H1 (cell line): ENCODE measurements around the gene GSG1L2. TPM values are rescaled to one million over a fixed set of nuclear protein-coding genes. Genes with fewer than 3 reads are reported as not detected.

ENCODE experiments used
- CTCF ChIA-PET: fragments of 300-600 bp; sonication (Branson Sonifier 250); formaldehyde crosslinking; loops from one replicate; lab custom pipeline; 2021; ENCODE audit not compliant: partially characterized antibody; lab: Charles Lee
- POLR2A ChIA-PET: fragments of 300-600 bp; sonication (Branson Sonifier 250); formaldehyde crosslinking; loops from one replicate; lab custom pipeline; 2021; ENCODE audit warnings: inconsistent platforms; ENCODE audit not compliant: partially characterized antibody; lab: Charles Lee
- DNase-seq, 2 experiments: peaks; one replicate each; pipeline versions ENCODE4 v3.0.0 to v3.0.0-alpha.2; 2010 to 2022; ENCODE audit warnings: low spot score in 2 of 2, low read depth in 1 of 2, mixed read lengths in 1 of 2
- FAIRE-seq: peaks from 2 replicates; lab custom pipeline; 2011; peaks lifted over from hg19 to GRCh38; lab: Jason Lieb, UNC
- H2AFZ ChIP-seq: 2 replicates; pipeline ENCODE4 v1.8.1; 2012; ENCODE audit warnings: low read length, inconsistent platforms
- H2AK5ac ChIP-seq: 2 replicates; pipeline ENCODE4 v1.6.1; 2013; ENCODE audit warnings: low read depth, low read length
- H2BK120ac ChIP-seq: replicated peaks from 2 replicates; pipeline ENCODE3; 2013; ENCODE audit warnings: low read depth, low read length, inconsistent platforms
- H2BK12ac ChIP-seq: 2 replicates; pipeline ENCODE4 v1.6.1; 2013; ENCODE audit warnings: low read depth, low read length
- H2BK15ac ChIP-seq: 2 replicates; pipeline ENCODE4 v1.6.1; 2013; ENCODE audit warnings: low read length
- H2BK20ac ChIP-seq: 2 replicates; pipeline ENCODE4 v1.6.1; 2013; ENCODE audit warnings: low read length
- H2BK5ac ChIP-seq: 2 replicates; pipeline ENCODE4 v1.6.1; 2013; ENCODE audit warnings: low read depth, low read length
- H3K14ac ChIP-seq: 2 replicates; pipeline ENCODE4 v1.6.1; 2013; ENCODE audit warnings: inconsistent platforms; ENCODE audit not compliant: insufficient read length
- H3K18ac ChIP-seq: 2 replicates; pipeline ENCODE4 v1.6.1; 2013; ENCODE audit warnings: low read length; ENCODE audit errors: extremely low read depth
- H3K23ac ChIP-seq: 2 replicates; pipeline ENCODE4 v1.6.1; 2013; ENCODE audit warnings: inconsistent platforms; ENCODE audit not compliant: insufficient read length
- H3K23me2 ChIP-seq: 2 replicates; pipeline ENCODE4 v1.6.1; 2013; ENCODE audit warnings: low read depth, low read length
- H3K27ac ChIP-seq: 2 replicates; pipeline ENCODE4 v1.6.1; 2011; ENCODE audit warnings: low read depth, low read length, inconsistent platforms
- H3K27me3 ChIP-seq, 4 experiments: replicated peaks in 1 of 4; 1 replicate in 1 of 4; 2 replicates in 3 of 4; pipeline versions ENCODE4 v1.6.1 to v1.8.1; 2011 to 2013; ENCODE audit warnings: low read length in 3 of 4, mild to moderate bottlenecking in 3 of 4, inconsistent platforms in 2 of 4, mixed read lengths in 2 of 4, moderate library complexity in 1 of 4; ENCODE audit not compliant: control insufficient read depth in 3 of 4, insufficient read depth in 3 of 4; ENCODE audit errors: extremely low read depth in 1 of 4
- H3K36me3 ChIP-seq, 4 experiments: 2 replicates each; pipeline versions ENCODE4 v1.6.1 to v1.8.1; 2011 to 2013; ENCODE audit warnings: mild to moderate bottlenecking in 4 of 4, low read length in 3 of 4, moderate library complexity in 2 of 4, control low read depth in 1 of 4, inconsistent platforms in 1 of 4; ENCODE audit not compliant: insufficient read depth in 4 of 4, control insufficient read depth in 2 of 4
- H3K4ac ChIP-seq: replicated peaks from 2 replicates; pipeline ENCODE3; 2013; ENCODE audit warnings: low read length, low read depth, mixed read lengths, inconsistent platforms; ENCODE audit not compliant: insufficient read length
- H3K4me1 ChIP-seq, 4 experiments: replicated peaks in 1 of 4; 1 replicate in 1 of 4; 2 replicates in 3 of 4; pipeline versions ENCODE4 v1.6.1 to v1.8.1; 2011 to 2013; ENCODE audit warnings: low read length in 3 of 4, inconsistent platforms in 2 of 4, mixed read lengths in 1 of 4; ENCODE audit not compliant: insufficient read depth in 4 of 4, control insufficient read depth in 3 of 4
- H3K4me2 ChIP-seq, 2 experiments: 2 replicates each; pipeline versions ENCODE4 v1.6.1 to v1.8.1; 2011 to 2013; ENCODE audit warnings: low read depth in 2 of 2, low read length in 2 of 2, control low read depth in 1 of 2, inconsistent platforms in 1 of 2, mild to moderate bottlenecking in 1 of 2; ENCODE audit not compliant: insufficient read depth in 1 of 2
- H3K4me3 ChIP-seq, 4 experiments: fragments of 200-600, 300-600 bp in 1 of 4; sonication (generic), shearing (Covaris generic), sonication (Bioruptor Twin) in 1 of 4; 2 replicates each; pipeline versions ENCODE4 v1.5.1 to v1.8.1; 2011 to 2016; ENCODE audit warnings: low read length in 4 of 4, low read depth in 3 of 4, control low read depth in 2 of 4, inconsistent platforms in 2 of 4, mild to moderate bottlenecking in 2 of 4, mixed read lengths in 1 of 4, moderate library complexity in 1 of 4; ENCODE audit not compliant: insufficient read depth in 2 of 4; ENCODE audit errors: extremely low read depth in 1 of 4
- H3K56ac ChIP-seq: replicated peaks from 2 replicates; pipeline ENCODE3; 2013; ENCODE audit warnings: low read depth, mild to moderate bottlenecking, mixed read lengths, low read length, inconsistent platforms; ENCODE audit not compliant: insufficient read length
- H3K79me1 ChIP-seq: 2 replicates; pipeline ENCODE4 v1.6.1; 2013; ENCODE audit warnings: low read depth, low read length, control low read depth
- H3K79me2 ChIP-seq, 2 experiments: 2 replicates each; pipeline versions ENCODE4 v1.6.1 to v1.8.1; 2012 to 2013; ENCODE audit warnings: low read length in 2 of 2, mild to moderate bottlenecking in 2 of 2, inconsistent platforms in 1 of 2; ENCODE audit not compliant: insufficient read depth in 2 of 2, control insufficient read depth in 1 of 2
- H3K9ac ChIP-seq, 4 experiments: replicated peaks in 1 of 4; 1 replicate in 1 of 4; 2 replicates in 3 of 4; pipeline versions ENCODE4 v1.6.1 to v1.8.1; 2011 to 2013; ENCODE audit warnings: low read depth in 3 of 4, low read length in 3 of 4, control low read depth in 2 of 4, mild to moderate bottlenecking in 2 of 4, moderate library complexity in 2 of 4, inconsistent platforms in 1 of 4; ENCODE audit errors: extremely low read depth in 1 of 4
- H3K9me3 ChIP-seq, 2 experiments: 2 replicates each; pipeline versions ENCODE4 v1.6.1 to v1.8.1; 2012 to 2013; ENCODE audit warnings: mild to moderate bottlenecking in 2 of 2, moderate library complexity in 2 of 2, control low read depth in 1 of 2, inconsistent platforms in 1 of 2, low read depth in 1 of 2, low read length in 1 of 2, mixed read lengths in 1 of 2; ENCODE audit not compliant: insufficient read depth in 2 of 2
- H4K20me1 ChIP-seq, 2 experiments: replicated peaks in 1 of 2; 2 replicates each; pipeline versions ENCODE3 to v1.8.1; 2011 to 2013; ENCODE audit warnings: inconsistent platforms in 2 of 2, low read length in 2 of 2, mild to moderate bottlenecking in 1 of 2; ENCODE audit not compliant: insufficient read depth in 2 of 2, control insufficient read depth in 1 of 2
- H4K5ac ChIP-seq: 2 replicates; pipeline ENCODE4 v1.6.1; 2013; ENCODE audit warnings: low read length, low read depth, mixed read lengths, inconsistent platforms; ENCODE audit not compliant: insufficient read length
- H4K8ac ChIP-seq: 2 replicates; pipeline ENCODE4 v1.8.0; 2013; ENCODE audit warnings: mild to moderate bottlenecking, moderate library complexity, low read length, inconsistent platforms; ENCODE audit not compliant: insufficient read depth; ENCODE audit errors: extremely low read depth
- H4K91ac ChIP-seq: replicated peaks from 2 replicates; pipeline ENCODE3; 2013; ENCODE audit warnings: low read length, mixed read lengths, inconsistent platforms; ENCODE audit not compliant: insufficient read length
- CBX5 ChIP-seq: fragments of 300-800, 300-1000 bp; sonication (generic); IDR thresholded peaks from 2 replicates; pipeline ENCODE4 v1.7.1; 2016; ENCODE audit warnings: antibody characterized with exemption, low read length, low read depth
- CBX8 ChIP-seq: fragments of 300-800, 300-1000 bp; sonication (generic); IDR thresholded peaks from 2 replicates; pipeline ENCODE4 v1.7.1; 2016; ENCODE audit warnings: low read depth, low read length, borderline replicate concordance
- KDM1A ChIP-seq: fragments of 200-600, 300-600 bp; sonication (generic); IDR thresholded peaks from 2 replicates; pipeline ENCODE4 v1.7.1; 2016; ENCODE audit warnings: mild to moderate bottlenecking, low read length, borderline replicate concordance
- NRF1 ChIP-seq: IDR thresholded peaks from 2 replicates; pipeline ENCODE4 v1.6.1; 2011; ENCODE audit warnings: mild to moderate bottlenecking, low read depth, low read length, improper control_type of control experiment
- RFX5 ChIP-seq: IDR thresholded peaks from 2 replicates; pipeline ENCODE4 v1.6.1; 2011; ENCODE audit warnings: low read depth, low read length, improper control_type of control experiment, borderline replicate concordance
- TAF1 ChIP-seq: IDR thresholded peaks from 2 replicates; pipeline ENCODE4 v1.6.1; 2011; ENCODE audit warnings: mild to moderate bottlenecking, low read depth, low read length
- YY1 ChIP-seq: IDR thresholded peaks from 2 replicates; pipeline ENCODE4 v1.6.1; 2011; ENCODE audit warnings: low read depth, mild to moderate bottlenecking, low read length
- WGBS, 2 experiments: shearing (Covaris generic) in 1 of 2; methylation state at CpG; one replicate each; pipeline versions ENCODE4 v1.1.6 to v1.1.7; 2013 to 2015; ENCODE audit warnings: low lambda C conversion rate in 2 of 2, mixed read lengths in 2 of 2, inconsistent platforms in 1 of 2, low coverage in 1 of 2, missing lambda C conversion rate in 1 of 2; ENCODE audit not compliant: insufficient replicate concordance in 2 of 2, insufficient coverage in 1 of 2, insufficient read length in 1 of 2; ENCODE audit errors: extremely low coverage in 1 of 2, missing lambda C conversion rate in 1 of 2; 5-methylcytosine and 5-hydroxymethylcytosine counted together
- polyA plus RNA-seq, 7 experiments: library from polyadenylated mRNA; depleted of rRNA in 3 of 7; stranded (reverse) in 5 of 7; unstranded in 2 of 7; fragments of >200 nt in 5 of 7; fragments of 200-250 nt in 2 of 7; gene quantifications; 1 replicate in 5 of 7; 2 replicates in 1 of 7; 4 replicates in 1 of 7; pipeline versions ENCODE4 v1.2.1 to v1.2.3, GENCODE V29; 2011 to 2013; ENCODE audit warnings: missing spikeins in 2 of 7, mixed read lengths in 2 of 7
- total RNA-seq: library from RNA; stranded (reverse); fragmentation: NEBNext Ultra II Directional; extraction: Animal tissue kit (Norgen Biotek cat#: 25700); gene quantifications from 2 replicates; pipeline ENCODE4 v1.2.1, GENCODE V29; 2021
- TF ChIP-seq, protein P1 (sequence below): IDR thresholded peaks from 2 replicates; pipeline ENCODE4 v1.6.1; 2012; ENCODE audit warnings: inconsistent platforms
- TF ChIP-seq, protein P2 (sequence below): IDR thresholded peaks from 2 replicates; pipeline ENCODE4 v1.6.1; 2012; ENCODE audit warnings: low read length, inconsistent platforms

GSG1L2 gene
- total and polyA plus RNA-seq, 2 of the 8 experiments (the other 6 are each of a cell fraction or from before 2014, with no cell fraction given): not detected

- Histone ChIP-seq H2AK5ac (no peak overlapping the region), H4K5ac (no peak overlapping the region), H3K79me2 (no peaks in the 10 kb centered on the region), H3K4me1 (peaks cover 0 to 4% (median 2%) of the 10 kb centered on the region in 4 experiments; a peak in 2 of 7 replicates), H3K14ac (no peak overlapping the region), H3K4me3 (no peak overlapping the region), H2BK20ac (no peak overlapping the region), H4K8ac (no peak overlapping the region; the same call in 1 of the 2 replicates), H3K18ac (no peak overlapping the region), H2BK12ac (no peak overlapping the region), H3K9me3 (no peaks in the 10 kb centered on the region), H2AFZ (no peak overlapping the region), H2BK5ac (no peak overlapping the region), H3K27ac (no peak overlapping the region), H4K91ac (no peak overlapping the region), H3K9ac (no peak overlapping the region), H3K23ac (no peak overlapping the region), H2BK15ac (no peak overlapping the region), H3K4ac (no peak overlapping the region), H3K23me2 (no peaks in the 10 kb centered on the region; the same call in 1 of the 2 replicates), H3K4me2 (no peak overlapping the region), H2BK120ac (no peak overlapping the region), H3K56ac (no peak overlapping the region), H4K20me1 (no peaks in the 10 kb centered on the region), H3K27me3 (no peaks in the 10 kb centered on the region), H3K36me3 (no peaks in the 10 kb centered on the region; a peak in 1 of 8 replicates), H3K79me1 (no peaks in the 10 kb centered on the region)
- CTCF ChIA-PET: interaction anchor here (0.8 to 2.3 kb wide), 5 partner anchors 15 to 74 kb away, joined by 3 to 8 read pairs (median 4); no protein-coding TSS in a partner anchor
- FAIRE-seq (no peak), DNase-seq (no peak)
- WGBS, 2 experiments: 88% methylated on average over 13 of the region's 14 CpGs; no CpG with 5 or more reads in 1 of the 2 experiments
- POLR2A ChIA-PET: no interaction called here
- TF ChIP-seq NRF1 (no peak), RFX5 (no peak), CBX5 (no peak), TAF1 (no peak), KDM1A (no peak), YY1 (no peak), CBX8 (no peak)
- TF ChIP-seq, protein P1, sequence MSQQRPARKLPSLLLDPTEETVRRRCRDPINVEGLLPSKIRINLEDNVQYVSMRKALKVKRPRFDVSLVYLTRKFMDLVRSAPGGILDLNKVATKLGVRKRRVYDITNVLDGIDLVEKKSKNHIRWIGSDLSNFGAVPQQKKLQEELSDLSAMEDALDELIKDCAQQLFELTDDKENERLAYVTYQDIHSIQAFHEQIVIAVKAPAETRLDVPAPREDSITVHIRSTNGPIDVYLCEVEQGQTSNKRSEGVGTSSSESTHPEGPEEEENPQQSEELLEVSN: no peak
- TF ChIP-seq, protein P2, sequence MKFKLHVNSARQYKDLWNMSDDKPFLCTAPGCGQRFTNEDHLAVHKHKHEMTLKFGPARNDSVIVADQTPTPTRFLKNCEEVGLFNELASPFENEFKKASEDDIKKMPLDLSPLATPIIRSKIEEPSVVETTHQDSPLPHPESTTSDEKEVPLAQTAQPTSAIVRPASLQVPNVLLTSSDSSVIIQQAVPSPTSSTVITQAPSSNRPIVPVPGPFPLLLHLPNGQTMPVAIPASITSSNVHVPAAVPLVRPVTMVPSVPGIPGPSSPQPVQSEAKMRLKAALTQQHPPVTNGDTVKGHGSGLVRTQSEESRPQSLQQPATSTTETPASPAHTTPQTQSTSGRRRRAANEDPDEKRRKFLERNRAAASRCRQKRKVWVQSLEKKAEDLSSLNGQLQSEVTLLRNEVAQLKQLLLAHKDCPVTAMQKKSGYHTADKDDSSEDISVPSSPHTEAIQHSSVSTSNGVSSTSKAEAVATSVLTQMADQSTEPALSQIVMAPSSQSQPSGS: no peak
Observed at GRCh38 chr17:9842057-9842758, 20.3 kb upstream of the GSG1L2 start.
